HepG2 (cell line): ENCODE measurements around the gene CA10. TPM values are rescaled to one million over a fixed set of nuclear protein-coding genes. Genes with fewer than 3 reads are reported as not detected.

Experiments
- CBX2 ChIP-seq, 2 experiments: fragments of 200-600 bp in 1 of 2; sonication (generic); formaldehyde crosslinking in 1 of 2; IDR thresholded peaks; 2 replicates each; pipeline versions ENCODE4 v1.7.0 to v1.8.1; 2018 to 2022; ENCODE audit warnings: low read depth in 2 of 2, low read length in 1 of 2, mild to moderate bottlenecking in 1 of 2, missing genetic modification reagents in 1 of 2
- CEBPG ChIP-seq: IDR thresholded peaks from 2 replicates; pipeline ENCODE4 v1.6.1; 2016
- CREM ChIP-seq, 2 experiments: sonication (generic) in 1 of 2; formaldehyde crosslinking in 1 of 2; IDR thresholded peaks; 2 replicates each; pipeline versions ENCODE4 v1.4.0 to v1.6.1; 2016 to 2020; ENCODE audit warnings: antibody characterized with exemption in 1 of 2, mild to moderate bottlenecking in 1 of 2, missing genetic modification reagents in 1 of 2
- FOXJ3 ChIP-seq: sonication (generic); formaldehyde crosslinking; IDR thresholded peaks from 2 replicates; pipeline ENCODE4 v1.4.0; 2020; ENCODE audit warnings: missing genetic modification reagents, mild to moderate bottlenecking, borderline replicate concordance
- GATAD2A ChIP-seq: IDR thresholded peaks from 2 replicates; pipeline ENCODE4 v1.6.1; 2016
- KLF9 ChIP-seq: IDR thresholded peaks from 2 replicates; pipeline ENCODE4 v1.6.1; 2016; ENCODE audit warnings: low read depth
- RFX5 ChIP-seq: IDR thresholded peaks from 2 replicates; pipeline ENCODE4 v1.6.1; 2011; ENCODE audit warnings: low read depth, low read length, improper control_type of control experiment
- SP1 ChIP-seq, 2 experiments: fragments of 450-650 bp in 1 of 2; sonication (generic) in 1 of 2; formaldehyde crosslinking in 1 of 2; IDR thresholded peaks; 2 replicates each; pipeline versions ENCODE4 v1.4.0 to v1.6.1; 2016 to 2020; ENCODE audit warnings: missing genetic modification reagents in 1 of 2
- SRF ChIP-seq: IDR thresholded peaks from 2 replicates; pipeline ENCODE4 v1.6.1; 2011; ENCODE audit warnings: mild to moderate bottlenecking, low read depth, low read length, moderate library complexity
- YY1 ChIP-seq: IDR thresholded peaks from 2 replicates; pipeline ENCODE4 v1.6.1; 2011; ENCODE audit warnings: low read length, low read depth, moderate library complexity, mild to moderate bottlenecking; ENCODE audit not compliant: insufficient read depth, insufficient replicate concordance
- ZNF136 ChIP-seq: sonication (generic); formaldehyde crosslinking; IDR thresholded peaks from 2 replicates; pipeline ENCODE4 v1.8.1; 2022; ENCODE audit warnings: low read depth, mild to moderate bottlenecking, moderate library complexity, missing genetic modification reagents
- ZNF17 ChIP-seq: sonication (generic); formaldehyde crosslinking; IDR thresholded peaks from 2 replicates; pipeline ENCODE4 v1.5.0; 2020; ENCODE audit warnings: mild to moderate bottlenecking, missing genetic modification reagents
- polyA plus RNA-seq, 8 experiments: library from polyadenylated mRNA; depleted of rRNA in 3 of 8; stranded (reverse) in 7 of 8; unstranded in 1 of 8; fragments of >200 nt; fragmentation: Illumina TruSeq in 4 of 8; extraction: Trizol in 4 of 8; gene quantifications; 2 replicates each; pipeline versions ENCODE4 v1.2.1 to v1.2.3, GENCODE V29; 2011 to 2016; ENCODE audit warnings: low read depth in 4 of 8, missing spikeins in 1 of 8, mixed read lengths in 1 of 8; ENCODE audit not compliant: insufficient read depth in 1 of 8
- total RNA-seq, 5 experiments: library from RNA; depleted of rRNA; stranded (reverse); fragments of >200 nt; fragmentation: Illumina TruSeq; extraction: Trizol; gene quantifications; 2 replicates each; pipeline ENCODE4 v1.2.3, GENCODE V29; 2016; ENCODE audit warnings: low read depth in 1 of 5
- TF ChIP-seq, protein P1 (sequence below): sonication (generic); formaldehyde crosslinking; IDR thresholded peaks from 2 replicates; pipeline ENCODE4 v1.4.0; 2020; ENCODE audit warnings: missing genetic modification reagents
- TF ChIP-seq, protein P2 (sequence below): IDR thresholded peaks from 2 replicates; pipeline ENCODE4 v1.6.1; 2016; ENCODE audit warnings: missing compliant biosample characterization, missing genetic modification reagents, borderline replicate concordance
- TF ChIP-seq, protein P3 (sequence below): IDR thresholded peaks from 2 replicates; pipeline ENCODE4 v1.6.1; 2018; ENCODE audit warnings: missing genetic modification reagents, mild to moderate bottlenecking, missing compliant biosample characterization
- TF ChIP-seq, protein P4 (sequence below): IDR thresholded peaks from 2 replicates; pipeline ENCODE4 v1.6.1; 2016; ENCODE audit warnings: low read depth, missing genetic modification reagents, missing compliant biosample characterization
- TF ChIP-seq, protein P5 (sequence below): sonication (generic); formaldehyde crosslinking; IDR thresholded peaks from 2 replicates; pipeline ENCODE4 v1.4.0; 2020; ENCODE audit warnings: mild to moderate bottlenecking, missing genetic modification reagents

The CA10 gene
- total and polyA plus RNA-seq, 2 of the 13 experiments (the other 11 are each of a cell fraction or from before 2014, with no cell fraction given): not detected

DNA sequence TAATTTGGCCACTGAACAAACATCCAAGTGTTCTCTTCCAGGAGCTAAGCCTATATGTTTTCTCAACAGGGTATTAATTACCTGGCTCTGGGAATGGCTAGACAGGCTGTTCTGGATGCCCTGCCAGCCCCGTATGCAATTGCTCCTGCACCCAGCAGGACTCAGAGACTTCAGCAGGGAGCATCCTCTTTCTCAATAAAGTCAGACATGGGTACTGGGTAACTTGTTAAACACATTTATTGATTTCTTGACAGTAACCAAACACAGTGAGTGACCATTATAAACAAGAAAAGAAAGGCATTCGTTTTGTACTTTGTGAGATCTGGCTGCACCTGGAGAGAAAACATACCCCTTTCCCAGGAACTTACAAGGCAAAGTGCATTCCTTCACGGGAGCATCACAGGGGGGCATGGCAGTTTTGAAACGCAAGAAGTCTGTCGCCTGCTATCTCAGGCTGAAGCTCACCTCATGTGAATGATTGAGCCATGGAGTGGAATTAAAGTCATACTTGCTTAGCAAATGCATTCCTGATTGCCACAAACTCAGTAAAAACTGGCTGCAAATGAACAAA is 528.3 kb downstream of the CA10 start (continued):
- TF ChIP-seq, protein P1, sequence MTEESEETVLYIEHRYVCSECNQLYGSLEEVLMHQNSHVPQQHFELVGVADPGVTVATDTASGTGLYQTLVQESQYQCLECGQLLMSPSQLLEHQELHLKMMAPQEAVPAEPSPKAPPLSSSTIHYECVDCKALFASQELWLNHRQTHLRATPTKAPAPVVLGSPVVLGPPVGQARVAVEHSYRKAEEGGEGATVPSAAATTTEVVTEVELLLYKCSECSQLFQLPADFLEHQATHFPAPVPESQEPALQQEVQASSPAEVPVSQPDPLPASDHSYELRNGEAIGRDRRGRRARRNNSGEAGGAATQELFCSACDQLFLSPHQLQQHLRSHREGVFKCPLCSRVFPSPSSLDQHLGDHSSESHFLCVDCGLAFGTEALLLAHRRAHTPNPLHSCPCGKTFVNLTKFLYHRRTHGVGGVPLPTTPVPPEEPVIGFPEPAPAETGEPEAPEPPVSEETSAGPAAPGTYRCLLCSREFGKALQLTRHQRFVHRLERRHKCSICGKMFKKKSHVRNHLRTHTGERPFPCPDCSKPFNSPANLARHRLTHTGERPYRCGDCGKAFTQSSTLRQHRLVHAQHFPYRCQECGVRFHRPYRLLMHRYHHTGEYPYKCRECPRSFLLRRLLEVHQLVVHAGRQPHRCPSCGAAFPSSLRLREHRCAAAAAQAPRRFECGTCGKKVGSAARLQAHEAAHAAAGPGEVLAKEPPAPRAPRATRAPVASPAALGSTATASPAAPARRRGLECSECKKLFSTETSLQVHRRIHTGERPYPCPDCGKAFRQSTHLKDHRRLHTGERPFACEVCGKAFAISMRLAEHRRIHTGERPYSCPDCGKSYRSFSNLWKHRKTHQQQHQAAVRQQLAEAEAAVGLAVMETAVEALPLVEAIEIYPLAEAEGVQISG: no peak
- TF ChIP-seq CREM (IDR thresholded peaks at IDR 0.05) (no peak; the same call in 1 of the 2 replicates), CREM (CRISPR knock-in tag; IDR thresholded peaks at IDR 0.05) (no peak), ZNF17 (CRISPR knock-in tag) (no peak), YY1 (no peak), KLF9 (CRISPR knock-in tag) (no peak), CEBPG (0 out of 2 replicates have a peak, but pooled peaks have one; percentile 11), FOXJ3 (no peak), SRF (no peak), CBX2 (IDR thresholded peaks at IDR 0.05; ENCODE audit: low read depth, low read length) (no peak), CBX2 (CRISPR knock-in tag; IDR thresholded peaks at IDR 0.05; ENCODE audit: low read depth) (no peak), ZNF136 (CRISPR knock-in tag) (no peak), SP1 (IDR thresholded peaks at IDR 0.05) (no peak), SP1 (CRISPR knock-in tag; IDR thresholded peaks at IDR 0.05) (no peak), GATAD2A (CRISPR knock-in tag) (peak; percentile 74), RFX5 (no peak)
- TF ChIP-seq, protein P2, sequence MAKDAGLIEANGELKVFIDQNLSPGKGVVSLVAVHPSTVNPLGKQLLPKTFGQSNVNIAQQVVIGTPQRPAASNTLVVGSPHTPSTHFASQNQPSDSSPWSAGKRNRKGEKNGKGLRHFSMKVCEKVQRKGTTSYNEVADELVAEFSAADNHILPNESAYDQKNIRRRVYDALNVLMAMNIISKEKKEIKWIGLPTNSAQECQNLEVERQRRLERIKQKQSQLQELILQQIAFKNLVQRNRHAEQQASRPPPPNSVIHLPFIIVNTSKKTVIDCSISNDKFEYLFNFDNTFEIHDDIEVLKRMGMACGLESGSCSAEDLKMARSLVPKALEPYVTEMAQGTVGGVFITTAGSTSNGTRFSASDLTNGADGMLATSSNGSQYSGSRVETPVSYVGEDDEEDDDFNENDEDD: no peak
- TF ChIP-seq, protein P3, sequence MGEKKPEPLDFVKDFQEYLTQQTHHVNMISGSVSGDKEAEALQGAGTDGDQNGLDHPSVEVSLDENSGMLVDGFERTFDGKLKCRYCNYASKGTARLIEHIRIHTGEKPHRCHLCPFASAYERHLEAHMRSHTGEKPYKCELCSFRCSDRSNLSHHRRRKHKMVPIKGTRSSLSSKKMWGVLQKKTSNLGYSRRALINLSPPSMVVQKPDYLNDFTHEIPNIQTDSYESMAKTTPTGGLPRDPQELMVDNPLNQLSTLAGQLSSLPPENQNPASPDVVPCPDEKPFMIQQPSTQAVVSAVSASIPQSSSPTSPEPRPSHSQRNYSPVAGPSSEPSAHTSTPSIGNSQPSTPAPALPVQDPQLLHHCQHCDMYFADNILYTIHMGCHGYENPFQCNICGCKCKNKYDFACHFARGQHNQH (CRISPR knock-in tag): no peak
- TF ChIP-seq, protein P4, sequence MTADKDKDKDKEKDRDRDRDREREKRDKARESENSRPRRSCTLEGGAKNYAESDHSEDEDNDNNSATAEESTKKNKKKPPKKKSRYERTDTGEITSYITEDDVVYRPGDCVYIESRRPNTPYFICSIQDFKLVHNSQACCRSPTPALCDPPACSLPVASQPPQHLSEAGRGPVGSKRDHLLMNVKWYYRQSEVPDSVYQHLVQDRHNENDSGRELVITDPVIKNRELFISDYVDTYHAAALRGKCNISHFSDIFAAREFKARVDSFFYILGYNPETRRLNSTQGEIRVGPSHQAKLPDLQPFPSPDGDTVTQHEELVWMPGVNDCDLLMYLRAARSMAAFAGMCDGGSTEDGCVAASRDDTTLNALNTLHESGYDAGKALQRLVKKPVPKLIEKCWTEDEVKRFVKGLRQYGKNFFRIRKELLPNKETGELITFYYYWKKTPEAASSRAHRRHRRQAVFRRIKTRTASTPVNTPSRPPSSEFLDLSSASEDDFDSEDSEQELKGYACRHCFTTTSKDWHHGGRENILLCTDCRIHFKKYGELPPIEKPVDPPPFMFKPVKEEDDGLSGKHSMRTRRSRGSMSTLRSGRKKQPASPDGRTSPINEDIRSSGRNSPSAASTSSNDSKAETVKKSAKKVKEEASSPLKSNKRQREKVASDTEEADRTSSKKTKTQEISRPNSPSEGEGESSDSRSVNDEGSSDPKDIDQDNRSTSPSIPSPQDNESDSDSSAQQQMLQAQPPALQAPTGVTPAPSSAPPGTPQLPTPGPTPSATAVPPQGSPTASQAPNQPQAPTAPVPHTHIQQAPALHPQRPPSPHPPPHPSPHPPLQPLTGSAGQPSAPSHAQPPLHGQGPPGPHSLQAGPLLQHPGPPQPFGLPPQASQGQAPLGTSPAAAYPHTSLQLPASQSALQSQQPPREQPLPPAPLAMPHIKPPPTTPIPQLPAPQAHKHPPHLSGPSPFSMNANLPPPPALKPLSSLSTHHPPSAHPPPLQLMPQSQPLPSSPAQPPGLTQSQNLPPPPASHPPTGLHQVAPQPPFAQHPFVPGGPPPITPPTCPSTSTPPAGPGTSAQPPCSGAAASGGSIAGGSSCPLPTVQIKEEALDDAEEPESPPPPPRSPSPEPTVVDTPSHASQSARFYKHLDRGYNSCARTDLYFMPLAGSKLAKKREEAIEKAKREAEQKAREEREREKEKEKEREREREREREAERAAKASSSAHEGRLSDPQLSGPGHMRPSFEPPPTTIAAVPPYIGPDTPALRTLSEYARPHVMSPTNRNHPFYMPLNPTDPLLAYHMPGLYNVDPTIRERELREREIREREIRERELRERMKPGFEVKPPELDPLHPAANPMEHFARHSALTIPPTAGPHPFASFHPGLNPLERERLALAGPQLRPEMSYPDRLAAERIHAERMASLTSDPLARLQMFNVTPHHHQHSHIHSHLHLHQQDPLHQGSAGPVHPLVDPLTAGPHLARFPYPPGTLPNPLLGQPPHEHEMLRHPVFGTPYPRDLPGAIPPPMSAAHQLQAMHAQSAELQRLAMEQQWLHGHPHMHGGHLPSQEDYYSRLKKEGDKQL (CRISPR knock-in tag): no peak
- TF ChIP-seq, protein P5, sequence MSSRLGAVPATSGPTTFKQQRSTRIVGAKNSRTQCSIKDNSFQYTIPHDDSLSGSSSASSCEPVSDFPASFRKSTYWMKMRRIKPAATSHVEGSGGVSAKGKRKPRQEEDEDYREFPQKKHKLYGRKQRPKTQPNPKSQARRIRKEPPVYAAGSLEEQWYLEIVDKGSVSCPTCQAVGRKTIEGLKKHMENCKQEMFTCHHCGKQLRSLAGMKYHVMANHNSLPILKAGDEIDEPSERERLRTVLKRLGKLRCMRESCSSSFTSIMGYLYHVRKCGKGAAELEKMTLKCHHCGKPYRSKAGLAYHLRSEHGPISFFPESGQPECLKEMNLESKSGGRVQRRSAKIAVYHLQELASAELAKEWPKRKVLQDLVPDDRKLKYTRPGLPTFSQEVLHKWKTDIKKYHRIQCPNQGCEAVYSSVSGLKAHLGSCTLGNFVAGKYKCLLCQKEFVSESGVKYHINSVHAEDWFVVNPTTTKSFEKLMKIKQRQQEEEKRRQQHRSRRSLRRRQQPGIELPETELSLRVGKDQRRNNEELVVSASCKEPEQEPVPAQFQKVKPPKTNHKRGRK (CRISPR knock-in tag): no peak
